ENCODE measurements around the gene NUP214.

The NUP214 gene

DNA sequence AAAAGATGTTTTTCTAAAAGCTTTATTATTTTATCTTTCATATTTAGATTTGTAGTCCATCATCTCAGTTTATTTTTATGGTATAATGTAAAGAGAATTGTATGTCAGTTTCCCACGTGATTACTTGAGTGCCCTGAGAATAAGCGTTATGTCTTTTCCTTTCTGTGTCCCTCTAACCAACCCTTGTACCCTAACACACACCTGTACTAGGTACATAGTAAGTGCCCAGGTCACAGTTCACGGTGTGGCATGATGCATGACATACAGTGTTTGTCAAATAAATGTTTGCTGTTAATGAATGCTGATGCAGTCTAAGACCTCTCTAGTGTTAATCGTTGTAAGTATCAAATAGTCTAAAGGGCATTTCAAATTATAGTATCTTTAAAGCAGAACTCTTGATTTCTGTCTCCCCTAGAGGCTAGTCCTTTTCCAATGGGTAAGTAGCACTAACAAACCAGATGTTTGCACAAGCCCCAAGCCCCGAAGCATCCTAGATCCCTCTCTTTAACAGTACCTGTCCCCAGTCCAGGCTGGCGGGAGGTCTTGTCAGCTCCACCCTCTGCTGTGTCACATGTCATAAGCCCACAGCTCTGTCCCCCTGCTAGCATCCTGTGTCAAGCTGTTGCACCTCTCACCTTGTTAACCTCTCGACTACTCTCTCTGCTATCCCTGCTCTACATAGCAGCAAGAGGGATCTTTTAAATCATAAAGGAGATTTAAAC, 23.7 kb downstream of the NUP214 start (continued):
- TF ChIP-seq ZSCAN4 (tag by site-specific recombination; IDR thresholded peaks at IDR 0.05): no peak; the same call in 1 of the 2 replicates
- no peak for TF ChIP-seq ZNF169 (tag by site-specific recombination; IDR thresholded peaks at IDR 0.05)
- TF ChIP-seq ZBTB17 (tag by site-specific recombination; IDR thresholded peaks at IDR 0.05): no peak
- TF ChIP-seq ZNF398 (tag by site-specific recombination; IDR thresholded peaks at IDR 0.05): no peak
- no peak for TF ChIP-seq ZNF16 (tag by site-specific recombination; IDR thresholded peaks at IDR 0.05; ENCODE audit: low read depth)
- TF ChIP-seq ZNF621 (tag by site-specific recombination; IDR thresholded peaks at IDR 0.05): no peak
- no peak for TF ChIP-seq ZBTB44 (tag by site-specific recombination; IDR thresholded peaks at IDR 0.05)

DNA sequence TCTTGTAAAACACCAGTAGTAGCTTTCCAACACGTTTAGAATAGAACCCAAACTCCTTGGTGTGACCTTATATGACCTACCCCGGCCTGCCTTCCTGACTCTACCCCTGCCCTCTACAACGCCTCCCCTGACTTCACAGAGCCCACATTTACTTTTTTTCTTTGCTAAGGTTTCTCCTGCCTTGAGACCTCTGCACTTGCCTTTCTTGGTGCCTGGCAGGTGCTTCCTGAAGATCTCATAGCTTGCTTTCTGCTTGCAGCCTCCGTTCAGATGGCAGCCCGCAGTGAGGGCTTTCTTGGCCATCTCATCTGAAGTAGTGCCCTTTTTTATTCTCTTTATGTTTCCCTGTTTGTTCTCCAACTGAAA, 24.3 kb downstream of the NUP214 start:
- CTCF ChIA-PET: interaction anchor here (0.6 to 2.6 kb wide), 4 partner anchors 13 to 186 kb away, joined by 3 to 7 read pairs (median 4); no protein-coding TSS in a partner anchor
- no peak for TF ChIP-seq ZNF391 (tag by site-specific recombination; IDR thresholded peaks at IDR 0.05; ENCODE audit: borderline replicate concordance, low read depth)
- TF ChIP-seq ZNF660 (tag by site-specific recombination; IDR thresholded peaks at IDR 0.05): no peak
- TF ChIP-seq ZBTB8A (tag by site-specific recombination; IDR thresholded peaks at IDR 0.05): no peak
- no peak for TF ChIP-seq ZNF501 (tag by site-specific recombination; IDR thresholded peaks at IDR 0.05)
- TF ChIP-seq, protein P1, sequence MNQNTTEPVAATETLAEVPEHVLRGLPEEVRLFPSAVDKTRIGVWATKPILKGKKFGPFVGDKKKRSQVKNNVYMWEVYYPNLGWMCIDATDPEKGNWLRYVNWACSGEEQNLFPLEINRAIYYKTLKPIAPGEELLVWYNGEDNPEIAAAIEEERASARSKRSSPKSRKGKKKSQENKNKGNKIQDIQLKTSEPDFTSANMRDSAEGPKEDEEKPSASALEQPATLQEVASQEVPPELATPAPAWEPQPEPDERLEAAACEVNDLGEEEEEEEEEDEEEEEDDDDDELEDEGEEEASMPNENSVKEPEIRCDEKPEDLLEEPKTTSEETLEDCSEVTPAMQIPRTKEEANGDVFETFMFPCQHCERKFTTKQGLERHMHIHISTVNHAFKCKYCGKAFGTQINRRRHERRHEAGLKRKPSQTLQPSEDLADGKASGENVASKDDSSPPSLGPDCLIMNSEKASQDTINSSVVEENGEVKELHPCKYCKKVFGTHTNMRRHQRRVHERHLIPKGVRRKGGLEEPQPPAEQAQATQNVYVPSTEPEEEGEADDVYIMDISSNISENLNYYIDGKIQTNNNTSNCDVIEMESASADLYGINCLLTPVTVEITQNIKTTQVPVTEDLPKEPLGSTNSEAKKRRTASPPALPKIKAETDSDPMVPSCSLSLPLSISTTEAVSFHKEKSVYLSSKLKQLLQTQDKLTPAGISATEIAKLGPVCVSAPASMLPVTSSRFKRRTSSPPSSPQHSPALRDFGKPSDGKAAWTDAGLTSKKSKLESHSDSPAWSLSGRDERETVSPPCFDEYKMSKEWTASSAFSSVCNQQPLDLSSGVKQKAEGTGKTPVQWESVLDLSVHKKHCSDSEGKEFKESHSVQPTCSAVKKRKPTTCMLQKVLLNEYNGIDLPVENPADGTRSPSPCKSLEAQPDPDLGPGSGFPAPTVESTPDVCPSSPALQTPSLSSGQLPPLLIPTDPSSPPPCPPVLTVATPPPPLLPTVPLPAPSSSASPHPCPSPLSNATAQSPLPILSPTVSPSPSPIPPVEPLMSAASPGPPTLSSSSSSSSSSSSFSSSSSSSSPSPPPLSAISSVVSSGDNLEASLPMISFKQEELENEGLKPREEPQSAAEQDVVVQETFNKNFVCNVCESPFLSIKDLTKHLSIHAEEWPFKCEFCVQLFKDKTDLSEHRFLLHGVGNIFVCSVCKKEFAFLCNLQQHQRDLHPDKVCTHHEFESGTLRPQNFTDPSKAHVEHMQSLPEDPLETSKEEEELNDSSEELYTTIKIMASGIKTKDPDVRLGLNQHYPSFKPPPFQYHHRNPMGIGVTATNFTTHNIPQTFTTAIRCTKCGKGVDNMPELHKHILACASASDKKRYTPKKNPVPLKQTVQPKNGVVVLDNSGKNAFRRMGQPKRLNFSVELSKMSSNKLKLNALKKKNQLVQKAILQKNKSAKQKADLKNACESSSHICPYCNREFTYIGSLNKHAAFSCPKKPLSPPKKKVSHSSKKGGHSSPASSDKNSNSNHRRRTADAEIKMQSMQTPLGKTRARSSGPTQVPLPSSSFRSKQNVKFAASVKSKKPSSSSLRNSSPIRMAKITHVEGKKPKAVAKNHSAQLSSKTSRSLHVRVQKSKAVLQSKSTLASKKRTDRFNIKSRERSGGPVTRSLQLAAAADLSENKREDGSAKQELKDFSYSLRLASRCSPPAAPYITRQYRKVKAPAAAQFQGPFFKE (tag by site-specific recombination; IDR thresholded peaks at IDR 0.05; ENCODE audit: borderline replicate concordance): no peak
- TF ChIP-seq SALL2 (tag by site-specific recombination; IDR thresholded peaks at IDR 0.05; ENCODE audit: borderline replicate concordance): no peak
- H3K36me3 ChIP-seq (ENCODE audit: control insufficient read depth in 2 of 2, insufficient read depth in 1 of 2, low read length in 2 of 2): peaks cover 3 to 97% of the 10 kb centered on the region in 2 experiments; a peak in 2 of 3 replicates
- no peak overlapping the region for H3K4me3 ChIP-seq (ENCODE audit: low read depth, low read length)
- no peak overlapping the region for H3K27ac ChIP-seq (ENCODE audit: extremely low read depth, low read depth, low read length)
- POLR2A ChIA-PET: interaction anchor here (0.6 kb wide), 2 partner anchors 72 to 398 kb away, joined by 4 to 5 read pairs; no protein-coding TSS in a partner anchor
- no peaks in the 10 kb centered on the region for H3K4me1 ChIP-seq (ENCODE audit: control insufficient read depth, insufficient read depth, low read length)
- no peaks in the 10 kb centered on the region for H3K9me3 ChIP-seq (ENCODE audit: control insufficient read depth, insufficient read depth, low read depth, low read length)
